Hypothalamus (tissue), 51 donors: ENCODE measurements around the gene CACHD1.
A peak's percentile ranks its signal among the peaks of the same experiment; 100 is the strongest.

ENCODE experiments used
- DNase-seq, 51 donors: peaks; one replicate each; lab custom pipeline; 2025; lab: John Stamatoyannopoulos, UW

CACHD1 gene

DNA sequence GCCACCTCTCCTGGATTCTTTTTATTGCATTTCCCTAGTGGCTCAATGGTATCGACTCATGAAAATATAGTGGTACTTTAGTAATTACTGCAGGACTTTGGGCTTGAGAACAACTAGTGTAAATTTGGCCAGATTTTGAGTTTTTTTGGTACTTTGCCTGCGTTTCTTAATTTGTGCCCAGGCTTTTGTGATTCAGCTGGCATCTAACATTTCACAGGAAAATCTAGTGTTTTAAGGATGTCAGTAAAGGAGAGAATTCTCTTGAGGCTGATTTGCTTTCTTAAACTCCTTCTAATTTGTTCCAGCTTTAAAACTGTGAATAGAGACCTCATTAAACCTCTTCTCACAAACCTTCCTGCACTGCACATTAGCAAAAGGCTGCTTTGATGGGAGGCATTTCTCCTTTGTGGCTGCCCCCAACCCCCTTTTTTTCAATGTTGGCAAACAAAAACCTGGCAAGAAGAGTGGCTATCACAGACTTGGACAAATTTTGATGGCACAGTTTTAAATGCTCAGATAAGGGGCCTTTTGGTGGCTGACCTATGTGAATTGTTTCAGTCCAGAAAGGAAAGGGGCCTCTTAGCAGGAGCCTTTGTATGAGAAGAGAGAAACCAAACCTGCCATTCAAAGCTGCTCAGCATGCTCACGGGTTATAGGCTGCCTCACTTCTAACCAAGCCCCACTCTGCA is 161.6 kb downstream of the CACHD1 start:
- peak in 13 of 51 donors; percentile 7 to 59 (median 18) for DNase-seq

DNA sequence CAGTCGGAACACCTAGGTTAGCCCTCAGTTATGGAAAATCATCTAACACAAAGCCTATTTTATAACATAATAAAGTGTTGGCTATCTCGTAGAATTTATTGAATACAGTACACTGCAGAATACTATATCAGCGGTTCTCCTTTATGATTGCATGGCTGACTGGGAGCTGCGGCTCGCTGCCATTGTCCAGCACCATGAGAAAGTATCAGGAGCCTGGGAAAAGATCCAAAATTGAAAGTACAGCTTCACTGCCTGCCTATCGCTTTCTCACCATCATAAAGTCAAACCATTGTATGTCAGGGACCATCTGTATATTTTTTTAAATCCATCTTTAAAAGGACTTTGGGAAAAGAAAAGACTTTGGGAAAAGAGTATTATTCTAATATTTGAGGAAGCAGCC is 163.0 kb downstream of the CACHD1 start:
- no peak for DNase-seq

DNA sequence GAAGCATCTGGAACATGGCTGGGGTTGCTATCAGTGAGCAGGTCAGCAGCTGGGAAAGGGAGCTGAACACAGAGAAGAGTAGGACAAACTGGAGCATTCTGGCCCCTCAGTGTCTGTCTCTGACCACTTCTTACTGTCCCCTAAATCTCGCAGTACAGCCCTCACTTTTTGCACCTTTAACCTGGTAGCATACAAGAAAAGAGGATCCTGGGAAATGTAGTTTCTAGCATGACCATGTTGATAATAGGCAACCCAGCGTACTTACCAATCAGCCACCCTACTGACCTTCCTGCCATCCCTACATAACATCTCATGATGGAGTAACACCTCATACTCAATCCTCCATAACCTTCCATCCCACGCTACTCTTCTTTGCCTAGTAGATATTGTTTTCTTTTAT is 175.8 kb downstream of the CACHD1 start:
- no peak for DNase-seq

DNA sequence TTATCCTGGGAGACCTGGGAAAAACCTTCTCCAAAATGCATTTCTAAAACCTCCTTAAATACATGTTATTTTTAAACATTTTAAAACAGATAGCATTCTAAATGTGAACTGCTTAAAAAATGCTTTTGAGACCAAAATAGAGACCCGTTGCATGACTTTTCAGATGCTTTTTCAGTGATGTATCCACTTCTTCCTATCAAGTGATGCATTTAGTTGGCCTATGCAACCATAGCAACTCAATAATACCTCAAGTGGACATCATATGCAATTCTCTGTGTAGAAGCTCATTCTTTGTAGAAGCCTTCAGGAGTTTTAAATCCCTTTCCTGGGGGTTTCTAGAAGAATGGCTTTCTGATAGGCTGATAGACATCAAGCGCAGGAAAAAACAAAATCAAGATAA is 180.5 kb downstream of the CACHD1 start:
- no peak for DNase-seq

DNA sequence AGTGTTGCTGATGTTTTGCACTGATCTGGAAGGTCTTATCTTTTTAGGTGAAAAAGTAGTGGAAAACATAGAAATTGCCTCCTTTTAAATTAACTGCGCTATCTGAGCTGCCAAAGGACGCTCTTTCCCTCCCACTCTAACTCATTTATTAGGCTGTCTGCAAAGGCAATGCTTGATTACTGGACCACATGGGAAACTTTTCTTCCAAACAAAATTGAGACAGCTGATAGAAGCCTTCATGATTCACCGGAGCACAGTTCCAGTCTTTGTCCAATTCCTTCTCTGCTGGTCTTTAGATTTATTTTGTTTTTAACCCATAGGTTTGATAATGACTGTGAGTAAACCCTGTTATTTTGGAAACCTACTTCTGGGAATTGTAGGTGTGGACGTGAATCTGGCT is 181.9 kb downstream of the CACHD1 start:
- DNase-seq: no peak

DNA sequence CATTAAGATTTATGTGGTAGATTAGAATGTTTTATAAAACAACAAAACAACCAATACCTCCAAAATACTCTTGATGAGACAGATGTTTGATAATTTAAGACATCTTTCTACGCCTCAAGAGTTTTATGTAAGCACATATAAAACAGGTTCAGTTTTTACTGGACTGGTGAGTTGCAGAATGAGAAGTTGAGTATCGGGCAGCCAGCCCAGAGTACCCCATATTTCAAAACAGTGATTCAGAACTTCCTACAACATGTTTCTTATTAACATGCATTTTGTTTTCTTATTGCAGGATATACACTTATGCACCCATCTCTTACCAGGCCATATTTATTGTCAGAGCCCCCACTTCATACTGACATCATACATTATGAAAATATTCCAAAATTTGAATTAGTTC is 183.5 kb downstream of the CACHD1 start:
- DNase-seq: no peak

DNA sequence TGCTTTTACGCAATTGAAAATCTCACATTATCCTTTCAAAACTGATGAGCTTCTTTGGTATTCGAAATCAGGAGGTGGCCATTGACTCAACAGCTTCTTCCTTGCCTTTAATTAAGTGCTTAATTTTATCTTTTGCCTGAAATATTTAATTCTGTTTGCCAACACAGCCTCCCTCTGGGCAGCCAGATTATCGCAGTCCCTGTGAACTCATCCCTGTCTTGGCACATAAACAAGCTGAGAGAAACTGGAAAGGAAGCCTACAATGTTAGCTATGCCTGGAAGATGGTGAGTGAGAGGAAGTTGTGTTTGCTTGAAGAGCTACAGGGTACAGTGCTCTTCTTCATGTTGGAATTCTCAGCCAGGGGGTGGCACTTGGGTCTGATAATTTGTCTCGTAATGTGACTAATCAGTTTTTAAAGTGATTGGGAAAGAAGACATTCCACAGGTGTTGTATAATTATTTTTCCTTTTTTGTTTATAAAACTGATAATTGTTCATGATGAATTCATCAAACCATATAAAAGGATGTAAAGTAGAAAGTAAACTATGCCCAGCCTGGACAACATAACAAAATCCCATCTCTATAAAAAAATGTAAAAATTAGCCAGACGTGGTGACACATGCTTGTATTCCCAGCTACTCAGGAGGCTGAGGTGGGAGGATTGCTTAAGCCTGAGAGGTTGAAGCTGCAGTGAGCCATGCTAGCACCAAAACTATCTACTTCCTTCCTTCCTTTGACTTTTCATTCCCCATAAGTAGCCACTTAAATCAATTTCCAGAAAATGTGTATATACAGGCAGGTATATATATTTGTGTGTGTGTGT is 184.8 kb downstream of the CACHD1 start:
- DNase-seq: no peak

DNA sequence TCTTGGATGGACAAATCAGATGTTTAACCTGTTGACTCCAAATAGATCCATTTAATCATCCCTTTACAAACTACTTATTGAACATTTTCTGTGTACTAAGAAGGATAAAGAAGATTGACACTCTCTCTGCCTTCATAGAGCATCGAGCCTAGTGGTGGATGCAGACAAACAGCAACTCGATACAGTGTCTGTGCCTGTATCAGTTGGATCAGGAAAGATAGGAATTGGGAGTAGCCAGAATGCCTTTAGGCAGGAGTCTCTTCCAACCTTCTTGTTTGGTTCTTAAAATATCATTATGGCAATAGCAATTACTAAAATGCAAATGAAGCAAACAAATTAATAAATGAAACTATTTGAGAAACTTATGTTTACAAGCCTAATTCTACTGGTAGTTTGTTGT is 185.9 kb downstream of the CACHD1 start:
- no peak for DNase-seq

DNA sequence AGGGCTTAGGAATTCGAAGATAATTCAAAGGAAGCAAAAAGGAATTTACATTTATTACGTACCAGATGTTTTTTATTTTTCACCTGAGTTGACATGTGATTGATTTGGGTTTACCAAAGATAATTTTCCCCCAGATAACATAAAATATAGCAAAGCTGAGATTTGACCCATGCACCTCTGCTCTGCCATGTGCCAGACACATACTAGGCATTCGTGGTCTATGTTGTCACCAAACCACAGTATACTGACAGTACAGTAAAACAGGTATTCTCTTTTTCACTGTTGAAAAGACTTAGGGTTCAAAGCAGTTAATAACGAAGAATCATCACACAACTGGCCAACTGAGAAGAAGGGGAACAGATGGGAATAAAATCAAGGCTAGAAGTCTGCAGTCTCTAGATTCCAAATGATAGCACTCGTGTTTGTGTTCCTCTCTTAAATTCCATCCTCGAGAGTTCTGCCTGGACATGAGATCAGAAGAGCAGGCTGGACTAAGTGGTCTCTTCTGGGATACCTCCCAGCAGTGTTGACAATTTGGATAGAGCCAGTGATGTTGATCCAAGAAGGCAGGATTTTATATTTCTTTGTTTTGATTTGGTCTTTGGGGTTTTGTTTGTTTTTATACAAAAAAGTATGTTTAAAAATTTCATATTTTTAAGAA is 189.7 kb downstream of the CACHD1 start:
- no peak for DNase-seq

DNA sequence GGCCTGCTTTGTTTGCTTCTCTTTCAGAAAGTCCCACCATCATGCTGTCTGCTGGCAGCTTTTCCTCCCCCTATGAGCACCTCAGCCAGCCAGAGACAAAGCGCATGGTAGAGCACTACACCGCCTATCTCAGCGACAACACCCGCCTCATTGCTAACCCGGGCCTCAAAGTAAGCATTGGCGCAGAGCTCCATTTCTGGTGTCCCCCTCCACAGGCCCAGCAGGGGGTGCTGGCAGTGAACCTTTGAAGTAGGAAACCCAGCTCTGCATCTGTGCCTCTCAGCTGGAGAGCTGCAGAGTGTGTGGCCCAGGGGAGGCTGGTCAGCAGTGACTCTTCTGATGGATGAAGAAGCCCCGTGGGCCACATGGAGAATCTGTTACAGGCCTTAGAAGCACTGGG is 193.7 kb downstream of the CACHD1 start:
- peak in 15 of 51 donors; percentile 4 to 27 (median 11) for DNase-seq

DNA sequence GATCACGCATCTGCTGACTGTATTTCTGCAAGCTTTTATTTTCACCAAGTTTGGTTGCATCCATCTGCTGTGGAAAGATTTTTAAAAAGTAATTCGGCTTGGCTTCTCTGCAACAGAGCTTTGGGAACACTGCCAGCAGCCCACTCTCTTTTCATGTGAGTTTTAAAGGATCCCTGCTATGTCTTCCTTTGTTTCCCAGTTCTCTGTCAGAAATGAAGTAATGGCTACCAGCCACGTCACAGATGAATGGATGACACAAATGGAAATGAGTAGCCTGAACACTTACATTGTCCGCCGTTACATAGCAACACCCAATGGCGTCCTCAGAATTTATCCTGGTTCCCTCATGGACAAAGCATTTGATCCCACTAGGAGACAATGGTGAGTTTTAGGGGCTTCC is 194.4 kb downstream of the CACHD1 start:
- peak in 26 of 51 donors; percentile 3 to 58 (median 28) for DNase-seq

DNA sequence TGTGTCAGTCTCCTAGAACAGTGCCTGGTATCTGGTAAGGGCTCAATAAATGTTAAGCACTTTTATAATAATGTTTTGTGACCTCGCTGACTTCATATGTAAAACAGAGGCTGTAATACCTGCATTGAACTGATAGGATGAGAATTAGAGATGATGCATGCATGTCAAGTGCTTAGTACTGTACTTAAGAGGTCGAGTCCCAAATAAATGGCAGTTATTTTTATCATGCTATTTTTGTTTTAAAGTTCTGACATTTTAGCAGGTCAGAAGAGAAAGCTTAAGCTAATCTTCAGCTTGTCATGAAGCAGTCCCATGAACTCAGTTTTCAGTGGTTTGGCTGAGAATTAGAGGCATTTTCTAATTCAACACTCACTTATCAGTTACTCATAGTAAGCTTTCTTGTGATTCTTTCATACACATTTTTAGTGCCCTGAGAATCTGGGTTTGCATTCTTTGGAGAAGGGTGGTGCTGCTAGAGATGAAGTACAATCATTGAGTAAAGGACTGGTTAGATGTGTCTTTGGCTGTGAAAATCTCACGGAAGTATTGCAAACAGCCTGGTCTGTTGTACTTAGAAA is 199.3 kb downstream of the CACHD1 start:
- no peak for DNase-seq

DNA sequence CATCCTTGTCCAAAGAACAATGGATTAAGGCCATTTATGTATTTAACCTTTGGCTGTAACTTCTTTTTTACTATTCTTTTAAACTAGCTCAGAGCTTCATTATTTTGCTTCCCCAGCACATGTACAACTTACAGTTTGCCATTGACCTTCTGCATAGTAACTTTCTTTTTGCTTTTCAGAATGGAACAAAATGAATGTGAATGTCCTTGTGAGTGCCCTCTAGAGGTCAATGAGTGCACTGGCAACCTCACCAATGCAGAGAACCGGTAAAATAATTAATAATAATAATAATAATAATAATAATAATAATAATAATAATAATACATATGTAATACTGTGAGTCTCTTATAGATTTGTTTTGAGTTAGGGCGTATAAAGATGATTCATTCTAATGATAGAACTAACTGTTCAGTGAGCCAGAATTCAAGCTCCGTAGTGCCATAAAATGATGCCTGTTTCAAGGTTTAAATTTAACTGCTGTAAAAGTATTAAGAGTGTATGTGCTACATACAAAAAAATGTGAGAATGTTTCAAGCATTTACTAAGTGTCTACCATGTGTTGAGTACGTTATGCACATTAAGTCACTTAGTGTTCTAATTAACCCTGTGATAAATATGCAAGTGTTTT is 205.9 kb downstream of the CACHD1 start:
- no peak for DNase-seq

DNA sequence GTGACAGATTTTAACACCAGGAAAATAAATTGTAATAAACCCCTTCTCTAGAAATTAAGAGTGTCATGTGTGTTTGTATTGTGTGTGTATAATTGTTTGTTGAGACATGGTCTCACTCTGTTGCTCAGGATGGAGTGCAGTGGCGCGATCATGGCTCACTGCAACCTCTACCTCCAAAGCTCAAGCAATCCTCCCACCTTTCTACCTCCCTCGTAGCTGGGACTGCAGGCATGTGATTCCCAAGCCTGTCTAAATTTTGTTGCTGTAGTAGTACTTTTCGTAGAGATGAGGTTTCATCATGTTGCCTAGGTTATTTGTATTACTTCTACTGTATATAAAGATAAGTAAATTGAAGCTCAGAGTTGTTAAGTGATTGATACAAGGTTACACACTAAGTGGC is 206.5 kb downstream of the CACHD1 start:
- DNase-seq: no peak

DNA sequence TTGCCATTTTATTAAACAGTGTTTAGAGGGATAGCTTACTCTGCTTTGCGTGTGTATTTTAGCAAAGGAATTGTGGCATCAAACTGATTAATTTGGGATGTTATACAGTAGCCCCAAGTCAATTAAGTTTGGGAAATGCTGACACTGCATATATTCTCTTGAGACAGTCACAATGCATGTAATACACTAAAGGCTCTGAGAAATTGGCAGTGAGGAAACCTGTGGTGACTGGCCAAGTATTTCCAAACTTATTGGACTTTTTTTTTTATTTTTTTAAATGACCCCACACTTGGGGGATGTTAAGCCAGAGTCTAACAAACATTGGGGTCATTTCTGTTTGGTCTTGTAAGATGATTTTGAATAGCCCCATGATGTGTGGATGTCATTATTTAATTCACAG is 207.6 kb downstream of the CACHD1 start:
- DNase-seq: no peak

DNA sequence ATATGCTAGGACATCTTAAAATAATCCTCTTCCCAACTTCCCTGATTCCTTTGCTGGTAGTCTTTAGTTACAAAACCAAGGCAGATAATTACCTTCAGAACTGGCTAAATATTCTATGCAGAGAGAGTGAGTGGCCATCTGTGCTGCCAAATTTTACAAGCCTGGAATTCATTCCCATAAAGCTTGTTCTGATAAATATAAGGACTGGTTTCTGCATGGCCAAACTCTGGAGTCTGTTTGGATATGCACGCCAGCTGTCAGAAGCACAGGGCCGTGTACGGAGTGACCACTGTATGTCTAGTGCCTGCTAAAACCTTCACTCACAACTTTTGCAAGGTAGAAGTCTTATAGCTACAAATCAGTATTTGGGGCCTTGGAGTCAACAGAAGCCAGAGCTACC is 208.4 kb downstream of the CACHD1 start:
- DNase-seq: no peak

DNA sequence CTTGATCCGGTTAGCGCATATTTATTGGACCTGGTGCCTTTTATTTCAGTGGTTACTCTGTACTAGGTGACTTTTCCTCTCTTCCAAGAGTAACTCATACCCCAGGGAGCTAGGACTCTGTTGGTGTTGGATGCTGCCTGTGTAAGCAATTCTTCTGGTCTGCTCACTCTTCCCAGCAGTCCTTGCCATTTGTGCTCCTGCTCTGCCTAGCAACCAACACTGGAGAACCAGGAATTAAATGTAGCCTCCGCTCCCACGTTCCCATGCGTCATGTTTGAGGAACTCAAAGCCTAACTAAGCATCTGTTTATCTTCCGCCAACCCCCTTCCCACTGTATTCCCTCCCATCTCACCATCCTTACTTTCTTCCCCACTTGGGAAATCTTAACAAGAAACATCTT is 209.2 kb downstream of the CACHD1 start:
- DNase-seq: peak in 3 of 51 donors; percentile 10 to 23 (median 11)

DNA sequence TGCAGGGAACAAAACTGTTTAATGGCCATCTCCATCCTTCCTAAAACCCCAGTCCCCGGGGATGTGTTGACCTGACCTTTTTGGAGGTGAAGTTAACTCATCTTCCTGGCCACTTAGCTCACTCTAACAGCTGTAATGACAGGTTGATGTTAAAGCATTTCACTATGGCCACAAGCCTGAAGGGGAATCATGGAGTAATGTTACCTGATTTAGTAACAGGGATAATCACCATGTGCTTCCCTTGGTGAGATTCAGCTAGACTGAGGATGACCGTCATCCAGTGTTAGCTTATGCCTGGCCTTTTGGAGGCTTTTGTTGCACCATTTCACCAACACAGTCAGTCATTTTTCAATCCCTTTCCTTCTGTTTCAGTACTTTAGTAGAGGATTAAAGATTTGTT is 210.7 kb downstream of the CACHD1 start:
- DNase-seq: no peak

DNA sequence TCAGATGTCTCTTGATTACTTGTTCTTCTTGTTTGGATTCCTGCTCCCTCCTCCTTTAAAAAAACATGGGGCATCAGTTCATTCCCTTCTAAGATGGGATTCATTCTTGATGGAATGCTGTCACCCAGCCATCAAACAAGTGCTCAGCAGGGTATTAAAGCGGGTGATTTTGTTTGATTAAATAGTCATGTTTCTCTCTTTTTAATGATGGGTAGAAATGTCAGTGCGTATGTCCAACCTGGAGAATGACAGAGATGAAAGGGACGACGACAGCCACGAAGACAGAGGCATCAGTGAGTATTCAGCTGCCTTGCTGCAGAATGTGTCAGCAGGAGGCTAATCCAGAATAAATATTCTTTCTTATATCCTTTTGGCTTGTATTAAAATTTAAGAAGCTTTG is 211.1 kb downstream of the CACHD1 start:
- no peak for DNase-seq

DNA sequence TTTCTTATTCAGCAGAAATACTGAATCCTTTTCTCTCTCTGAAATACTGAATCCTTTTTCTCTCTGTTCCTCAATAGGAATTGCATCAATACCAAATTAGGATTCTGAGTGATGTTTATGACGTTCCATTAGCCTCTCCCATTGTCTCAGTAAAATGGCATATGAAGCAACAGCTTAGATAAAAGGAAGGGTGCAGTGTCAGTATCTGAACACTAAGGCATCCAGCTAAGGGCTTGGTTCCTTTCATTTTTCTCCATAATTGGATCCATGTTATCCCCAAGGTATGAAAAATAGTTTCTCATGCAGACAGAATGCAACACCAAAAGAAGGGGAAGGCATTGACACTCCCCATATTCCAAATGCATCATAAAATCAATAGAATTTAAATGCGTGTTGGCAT is 213.5 kb downstream of the CACHD1 start:
- no peak for DNase-seq

DNA sequence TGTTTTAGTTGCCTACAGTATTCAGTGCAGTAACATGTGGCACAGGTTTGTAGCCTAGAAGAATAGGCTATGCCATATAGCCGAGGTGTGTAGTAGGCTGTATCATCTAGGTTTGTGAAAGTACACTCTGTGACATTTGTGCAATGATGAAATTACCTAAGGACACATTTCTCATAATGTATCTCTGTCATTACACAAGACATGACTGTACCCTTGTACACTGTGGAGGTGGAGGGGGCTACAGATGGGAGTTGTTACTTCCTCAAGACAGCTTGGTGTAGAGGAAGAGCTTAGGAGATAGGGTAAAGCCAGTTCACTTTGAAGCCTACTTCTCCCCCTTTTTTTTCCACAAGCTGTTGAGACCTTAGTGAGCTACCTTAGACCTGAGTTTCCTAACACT is 215.3 kb downstream of the CACHD1 start:
- DNase-seq: no peak
